K562 (cell line): Measurements from ENCODE around the gene UBE2O. TPM values are rescaled to one million over a fixed set of nuclear protein-coding genes. Genes with fewer than 3 reads are reported as not detected.
A peak's percentile ranks its signal among the peaks of the same experiment; 100 is the strongest.

Experiments
- ATAC-seq: fragments of 200-7000 bp; cut with Tn5 transposase; 3 replicates; pipeline ENCODE4 v1.9.1; 2020; ENCODE audit warnings: moderate library complexity
- BruUV-seq: library from RNA; stranded (reverse); fragments of 400-500 nt; replicated peaks from 2 replicates; lab custom pipeline; 2021; lab: Mats Ljungman, UMichigan
- CTCF ChIA-PET: fragments of 300-600 bp; formaldehyde crosslinking; extraction: SDS; loops from one replicate; lab custom pipeline; 2021; ENCODE audit warnings: low intra/inter-chr PET ratio; lab: Yijun Ruan, JAX
- POLR2A ChIA-PET: fragments of 300-600, 350-650 bp; sonication (Branson Sonifier 250); formaldehyde crosslinking; extraction: SDS; loops from one replicate; lab custom pipeline; 2021; ENCODE audit warnings: antibody characterized with exemption, inconsistent platforms; lab: Yijun Ruan, JAX
- DNase-seq, 4 experiments: peaks; one replicate each; pipeline versions ENCODE4 v3.0.0 to v3.0.0-alpha.2; 2011 to 2018; ENCODE audit warnings: low spot score in 3 of 4, mixed read lengths in 3 of 4; ENCODE audit errors: extremely low read depth in 1 of 4
- FAIRE-seq: peaks from 2 replicates; lab custom pipeline; 2011; peaks lifted over from hg19 to GRCh38; lab: Jason Lieb, UNC
- H2AFZ ChIP-seq: 2 replicates; pipeline ENCODE4 v1.6.0; 2011; ENCODE audit warnings: low read depth, low read length, control low read depth, inconsistent platforms
- H3K27ac ChIP-seq: fragments of 200-600 bp; 3 replicates; pipeline ENCODE4 v1.8.0; 2011; ENCODE audit warnings: low read depth, mild to moderate bottlenecking, control low read depth, inconsistent platforms, low read length, moderate library complexity, mixed read lengths; ENCODE audit errors: extremely low read depth
- H3K27me3 ChIP-seq, 2 experiments: fragments of 300-600 bp in 1 of 2; 2 replicates in 1 of 2; 3 replicates in 1 of 2; pipeline versions ENCODE4 v1.6.0 to v1.8.0; 2011; ENCODE audit warnings: inconsistent platforms in 2 of 2, low read length in 2 of 2, mild to moderate bottlenecking in 1 of 2, mixed read lengths in 1 of 2, moderate library complexity in 1 of 2; ENCODE audit not compliant: control insufficient read depth in 2 of 2, insufficient read depth in 2 of 2
- H3K36me3 ChIP-seq: fragments of 300-600 bp; 3 replicates; pipeline ENCODE4 v1.8.0; 2011; ENCODE audit warnings: mild to moderate bottlenecking, low read length, inconsistent platforms; ENCODE audit not compliant: control insufficient read depth, insufficient read depth
- H3K4me1 ChIP-seq, 2 experiments: fragments of 200-600 bp in 1 of 2; replicated peaks in 1 of 2; 2 replicates in 1 of 2; 3 replicates in 1 of 2; pipeline versions ENCODE4 v1.5.1 to v1.8.0; 2011; ENCODE audit warnings: inconsistent platforms in 2 of 2, low read length in 2 of 2, mild to moderate bottlenecking in 1 of 2, mixed read lengths in 1 of 2, moderate library complexity in 1 of 2; ENCODE audit not compliant: control insufficient read depth in 2 of 2, insufficient read depth in 2 of 2
- H3K4me2 ChIP-seq: 2 replicates; pipeline ENCODE4 v1.6.1; 2011; ENCODE audit warnings: low read length, control low read depth, inconsistent platforms, mixed read lengths; ENCODE audit not compliant: insufficient read depth
- H3K4me3 ChIP-seq: fragments of 200-600 bp; sonication (generic), shearing (Covaris generic); 2 replicates; pipeline ENCODE4 v1.5.1; 2016; ENCODE audit warnings: control low read depth, inconsistent platforms
- H3K79me2 ChIP-seq: fragments of 200-600 bp; 3 replicates; pipeline ENCODE4 v1.8.0; 2011; ENCODE audit warnings: low read length, inconsistent platforms; ENCODE audit not compliant: control insufficient read depth, insufficient read depth
- H3K9ac ChIP-seq, 2 experiments: 2 replicates each; pipeline versions ENCODE4 v1.6.0 to v1.6.1; 2011; ENCODE audit warnings: low read depth in 2 of 2, low read length in 2 of 2, control low read depth in 1 of 2, inconsistent platforms in 1 of 2, mild to moderate bottlenecking in 1 of 2, mixed read lengths in 1 of 2; ENCODE audit not compliant: insufficient read depth in 1 of 2
- H3K9me1 ChIP-seq: one replicate; pipeline ENCODE4 v1.6.0; 2011; ENCODE audit warnings: inconsistent platforms, mild to moderate bottlenecking, low read length, moderate library complexity; ENCODE audit not compliant: control insufficient read depth, insufficient read depth
- H3K9me3 ChIP-seq: replicated peaks from 2 replicates; pipeline ENCODE4 v1.5.1; 2011; ENCODE audit warnings: low read depth, low read length, inconsistent platforms; ENCODE audit not compliant: control insufficient read depth, insufficient read depth
- H4K20me1 ChIP-seq: replicated peaks from 2 replicates; pipeline ENCODE4 v1.6.1; 2011; ENCODE audit warnings: low read length, inconsistent platforms, mixed read lengths; ENCODE audit not compliant: control insufficient read depth, insufficient read depth
- JUNB ChIP-seq: fragments of 450-650 bp; formaldehyde crosslinking; conservative IDR thresholded peaks from 2 replicates; pipeline ENCODE4 v1.4.0; 2020; ENCODE audit warnings: mild to moderate bottlenecking
- MECOM ChIP-seq: fragments of 250-450 bp; sonication (Bioruptor Pico); IDR thresholded peaks from 2 replicates; pipeline ENCODE4 v1.8.0; 2022; ENCODE audit warnings: inconsistent platforms
- NCOA4 ChIP-seq: fragments of 450-650 bp; IDR thresholded peaks from 2 replicates; pipeline ENCODE4 v1.6.1; 2018; ENCODE audit warnings: mild to moderate bottlenecking; ENCODE audit not compliant: partially characterized antibody
- RHOXF2B ChIP-seq: fragments of 250-450 bp; sonication (Bioruptor Pico); conservative IDR thresholded peaks from 2 replicates; pipeline ENCODE4 v1.5.1; 2021
- ZBTB11 ChIP-seq, 3 experiments: fragments of 200-800 bp in 1 of 3; fragments of 250-450 bp in 1 of 3; fragments of 450-650 bp in 1 of 3; sonication (Bioruptor Pico) in 1 of 3; sonication (Bioruptor generic) in 1 of 3; formaldehyde crosslinking in 1 of 3; IDR thresholded peaks; 2 replicates each; pipeline versions ENCODE4 v1.6.1 to v1.8.0; 2016 to 2022; ENCODE audit warnings: mild to moderate bottlenecking in 2 of 3, missing genetic modification characterization in 2 of 3, missing compliant biosample characterization in 1 of 3, moderate library complexity in 1 of 3
- WGBS: fragments of 100-300 bp; shearing (Covaris generic); methylation state at CpG from one replicate; pipeline ENCODE4 v1.1.6; 2016; ENCODE audit warnings: low coverage, mixed read lengths; ENCODE audit not compliant: insufficient coverage; ENCODE audit errors: missing lambda C conversion rate; 5-methylcytosine and 5-hydroxymethylcytosine counted together
- in situ Hi-C: fragments of 300-500 bp; cut with MboI; formaldehyde crosslinking; loops from 4 replicates; pipeline ENCODE4 v1.15.0; 2018; ENCODE audit warnings: inconsistent platforms, mixed read lengths
- intact Hi-C: fragments of 100-400 bp; cut with micrococcal nuclease; formaldehyde crosslinking; loops from 2 replicates; pipeline ENCODE4 v1.14.2; 2022
- polyA plus RNA-seq, 8 experiments: library from polyadenylated mRNA; depleted of rRNA in 4 of 8; stranded (reverse) in 5 of 8; unstranded in 3 of 8; fragments of >200 nt; fragmentation: Nextera tagmentation in 2 of 8; fragmentation: Illumina TruSeq in 1 of 8; extraction: Ambion mirVana in 2 of 8; extraction: Trizol in 1 of 8; gene quantifications; 2 replicates each; pipeline versions ENCODE4 v1.2.1 to v1.2.3, GENCODE V29; 2011 to 2014; ENCODE audit warnings: inconsistent platforms in 1 of 8, missing spikeins in 1 of 8
- total RNA-seq, 7 experiments: library from RNA; depleted of rRNA in 6 of 7; stranded (reverse); fragments of >200 nt in 6 of 7; fragmentation: Illumina TruSeq in 2 of 7; extraction: Trizol in 2 of 7; gene quantifications; 2 replicates each; pipeline versions ENCODE4 v1.2.1 to v1.2.3, GENCODE V29; 2011 to 2021; ENCODE audit warnings: low replicate concordance in 1 of 7
- TF ChIP-seq, protein P1 (sequence below): fragments of 450-650 bp; formaldehyde crosslinking; IDR thresholded peaks from 2 replicates; pipeline ENCODE4 v1.4.0; 2020; ENCODE audit warnings: mild to moderate bottlenecking, mixed read lengths

Gene UBE2O
- total and polyA plus RNA-seq, 9 of the 15 experiments (the other 6 are each of a cell fraction or from before 2014, with no cell fraction given), result 1.6 to 39.7 (median 13.3) TPM

DNA sequence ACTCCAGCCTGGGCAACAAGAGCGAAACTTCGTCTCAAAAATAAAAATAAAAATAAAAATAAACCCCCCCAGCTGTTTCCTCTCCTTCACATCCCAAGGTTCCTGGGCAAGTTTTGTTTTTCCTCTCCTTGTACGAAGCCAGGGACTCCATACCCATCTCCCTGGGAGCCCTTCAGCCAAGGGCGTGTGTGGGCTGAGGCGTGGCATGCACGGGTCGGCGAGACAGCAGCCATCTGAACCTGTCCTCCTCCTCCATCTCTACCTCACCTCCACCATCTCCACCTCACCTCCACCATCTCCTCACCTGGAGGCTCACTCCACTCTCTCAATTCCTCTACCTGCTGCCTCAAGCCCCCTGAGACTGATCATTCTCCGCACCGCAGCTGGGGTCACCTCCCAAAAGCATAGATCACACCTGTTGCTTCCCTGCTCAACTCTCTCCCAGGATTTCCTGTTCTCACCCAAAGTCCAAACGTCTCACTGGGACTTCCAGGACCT is 31.3 kb upstream of the UBE2O start:
- ChIA-PET POLR2A (interaction anchor here (1.6 kb wide), 1 partner anchor 9 kb away, joined by 5 read pairs; no protein-coding TSS in a partner anchor), CTCF (no interaction called here)
- Histone ChIP-seq H3K9me1 (no peaks in the 10 kb centered on the region), H3K36me3 (no peaks in the 10 kb centered on the region), H4K20me1 (no peaks in the 10 kb centered on the region), H3K4me2 (no peak overlapping the region; the same call in 1 of the 2 replicates), H3K4me3 (no peak overlapping the region), H2AFZ (peak overlapping the region; percentile 68), H3K9ac (no peak overlapping the region), H3K9me3 (no peaks in the 10 kb centered on the region), H3K27ac (peak overlapping the region; percentile 35; the same call in 1 of the 3 replicates), H3K27me3 (no peaks in the 10 kb centered on the region; a peak in 1 of 5 replicates), H3K4me1 (peaks cover 7 to 14% of the 10 kb centered on the region in 2 experiments; a peak in 4 of 5 replicates), H3K79me2 (no peaks in the 10 kb centered on the region; the same call in 2 of the 3 replicates)
- no TSS peak for BruUV-seq
- DNase-seq (no peak), FAIRE-seq (no peak), ATAC-seq (no peak)
- intact Hi-C loops, result no loop called here
- in situ Hi-C loops, result no loop called here
- WGBS, result 49% methylated on average over 8 of the region's 11 CpGs
- TF ChIP-seq JUNB (CRISPR knock-in tag) (no peak), RHOXF2B (CRISPR knock-in tag) (no peak), MECOM (CRISPR knock-in tag) (no peak)

- WGBS, result 62% methylated on average over 21 of the region's 21 CpGs
- no peaks in the 10 kb centered on the region for H3K9me3 ChIP-seq
- no peaks in the 10 kb centered on the region for H4K20me1 ChIP-seq
- DNase-seq (no peak), ATAC-seq (no peak), FAIRE-seq (no peak)
- H3K36me3 ChIP-seq, result no peaks in the 10 kb centered on the region
- ChIA-PET CTCF (no interaction called here), POLR2A (interaction anchor here (0.7 to 2.1 kb wide), 3 partner anchors 11 to 23 kb away, joined by 4 to 6 read pairs (median 6); no protein-coding TSS in a partner anchor)
- H3K4me2 ChIP-seq, result no peak overlapping the region
- H3K9ac ChIP-seq, result peak overlapping the region in 1 of 2 experiments; percentile 26; a peak in 2 of 4 replicates
- in situ Hi-C loops, result no loop called here
- H3K27ac ChIP-seq, result no peak overlapping the region
- no peak overlapping the region for H3K4me3 ChIP-seq
- H3K9me1 ChIP-seq, result no peaks in the 10 kb centered on the region
- no peaks in the 10 kb centered on the region; the same call in 2 of the 3 replicates for H3K79me2 ChIP-seq
- TF ChIP-seq NCOA4 (no peak), ZBTB11 (CRISPR knock-in tag; IDR thresholded peaks at IDR 0.05) (no peak)
- TF ChIP-seq, protein P1, sequence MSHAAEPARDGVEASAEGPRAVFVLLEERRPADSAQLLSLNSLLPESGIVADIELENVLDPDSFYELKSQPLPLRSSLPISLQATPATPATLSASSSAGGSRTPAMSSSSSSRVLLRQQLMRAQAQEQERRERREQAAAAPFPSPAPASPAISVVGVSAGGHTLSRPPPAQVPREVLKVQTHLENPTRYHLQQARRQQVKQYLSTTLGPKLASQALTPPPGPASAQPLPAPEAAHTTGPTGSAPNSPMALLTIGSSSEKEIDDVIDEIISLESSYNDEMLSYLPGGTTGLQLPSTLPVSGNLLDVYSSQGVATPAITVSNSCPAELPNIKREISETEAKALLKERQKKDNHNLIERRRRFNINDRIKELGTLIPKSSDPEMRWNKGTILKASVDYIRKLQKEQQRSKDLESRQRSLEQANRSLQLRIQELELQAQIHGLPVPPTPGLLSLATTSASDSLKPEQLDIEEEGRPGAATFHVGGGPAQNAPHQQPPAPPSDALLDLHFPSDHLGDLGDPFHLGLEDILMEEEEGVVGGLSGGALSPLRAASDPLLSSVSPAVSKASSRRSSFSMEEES (CRISPR knock-in tag), result 0 out of 2 replicates have a peak, but pooled peaks have one; percentile 16
- H3K4me1 ChIP-seq, result peaks cover 7 to 24% of the 10 kb centered on the region in 2 experiments; a peak in 4 of 5 replicates
- BruUV-seq, result no TSS peak
- no peak overlapping the region for H2AFZ ChIP-seq
- intact Hi-C loops, result no loop called here
- peaks cover 0 to 20% of the 10 kb centered on the region in 2 experiments; a peak in 3 of 5 replicates for H3K27me3 ChIP-seq
Measured at GRCh38 chr17:76481071-76481655, 28.2 kb upstream of the UBE2O start.
